ENCODE measurements around the gene CBX5.
A peak's percentile ranks its signal among the peaks of the same experiment; 100 is the strongest.

DNA sequence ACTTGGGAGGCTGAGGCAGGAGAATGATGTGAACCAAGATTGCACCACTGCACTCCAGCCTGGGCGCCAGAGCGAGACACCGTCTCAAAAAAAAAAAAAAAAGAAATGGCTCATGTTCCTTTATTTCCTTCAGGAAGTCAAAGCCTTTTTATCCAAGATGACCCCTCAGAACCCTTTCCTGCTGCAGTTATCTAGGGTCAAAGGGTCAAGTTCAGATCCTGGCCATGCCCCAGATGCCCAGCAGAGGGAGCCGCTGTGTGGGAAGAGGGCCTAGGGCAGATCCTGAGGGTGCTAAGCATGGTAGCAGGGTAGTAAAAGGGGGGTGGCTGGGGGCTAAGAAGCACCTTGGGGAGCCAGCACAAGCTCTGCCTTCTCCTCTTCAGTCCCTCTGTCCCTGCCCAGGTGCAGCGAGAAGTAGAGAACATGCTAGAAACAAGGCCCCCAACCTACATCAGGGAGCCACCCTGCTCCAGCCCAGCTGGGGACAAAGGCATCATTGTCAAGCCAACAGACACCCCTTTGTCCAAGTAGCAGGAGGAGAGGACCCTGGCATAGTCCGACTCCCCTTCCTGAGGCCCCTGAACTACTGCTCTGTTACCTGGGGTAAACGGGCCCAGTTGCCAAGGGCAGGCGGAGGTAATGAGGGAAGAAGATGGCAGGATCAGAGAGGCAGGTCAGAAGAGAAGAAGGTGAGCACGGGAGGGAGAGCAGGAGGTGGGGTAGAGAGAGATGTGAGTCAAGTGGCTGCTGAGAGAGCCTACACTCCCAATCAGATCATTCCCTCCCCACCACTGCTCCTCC, 14.4 kb upstream of the CBX5 start:
- TF ChIP-seq RAD21 (IDR thresholded peaks at IDR 0.05 in 1 of 2, conservative IDR thresholded peaks at IDR 0.05 in 1 of 2; ENCODE audit: low read depth in 2 of 2, low read length in 2 of 2) (peak; percentile 81 to 92), MAX (IDR thresholded peaks at IDR 0.05) (no peak), EZH2 (IDR thresholded peaks at IDR 0.05; ENCODE audit: low read depth, low read length, severe bottlenecking) (no peak), CHD2 (IDR thresholded peaks at IDR 0.05; ENCODE audit: low read length) (0 out of 2 replicates have a peak, but pooled peaks have one; percentile 41), SP1 (IDR thresholded peaks at IDR 0.05; ENCODE audit: low read depth, low read length) (no peak), SUZ12 (IDR thresholded peaks at IDR 0.05; ENCODE audit: low read length) (no peak), SIX5 (IDR thresholded peaks at IDR 0.05; ENCODE audit: low read depth, low read length) (no peak)
- TF ChIP-seq, protein P1, sequence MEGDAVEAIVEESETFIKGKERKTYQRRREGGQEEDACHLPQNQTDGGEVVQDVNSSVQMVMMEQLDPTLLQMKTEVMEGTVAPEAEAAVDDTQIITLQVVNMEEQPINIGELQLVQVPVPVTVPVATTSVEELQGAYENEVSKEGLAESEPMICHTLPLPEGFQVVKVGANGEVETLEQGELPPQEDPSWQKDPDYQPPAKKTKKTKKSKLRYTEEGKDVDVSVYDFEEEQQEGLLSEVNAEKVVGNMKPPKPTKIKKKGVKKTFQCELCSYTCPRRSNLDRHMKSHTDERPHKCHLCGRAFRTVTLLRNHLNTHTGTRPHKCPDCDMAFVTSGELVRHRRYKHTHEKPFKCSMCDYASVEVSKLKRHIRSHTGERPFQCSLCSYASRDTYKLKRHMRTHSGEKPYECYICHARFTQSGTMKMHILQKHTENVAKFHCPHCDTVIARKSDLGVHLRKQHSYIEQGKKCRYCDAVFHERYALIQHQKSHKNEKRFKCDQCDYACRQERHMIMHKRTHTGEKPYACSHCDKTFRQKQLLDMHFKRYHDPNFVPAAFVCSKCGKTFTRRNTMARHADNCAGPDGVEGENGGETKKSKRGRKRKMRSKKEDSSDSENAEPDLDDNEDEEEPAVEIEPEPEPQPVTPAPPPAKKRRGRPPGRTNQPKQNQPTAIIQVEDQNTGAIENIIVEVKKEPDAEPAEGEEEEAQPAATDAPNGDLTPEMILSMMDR (IDR thresholded peaks at IDR 0.05; ENCODE audit: control extremely low read depth in 1 of 3, insufficient read depth in 1 of 3, low read depth in 1 of 3, low read length in 3 of 3), result peak; percentile 91 to 95 (median 93)
